Umbilical cord (tissue), 2 donors: ENCODE data around the gene POTEG. TPM values are rescaled to one million over a fixed set of nuclear protein-coding genes. Genes with fewer than 3 reads are reported as not detected.
"Not testable (repeated sequence)": the region's sequence is repeated elsewhere in the genome, so short reads cannot be mapped to it uniquely, and the experiment has no call there.

Source experiments
- DNase-seq: peaks from one replicate; pipeline ENCODE4 v3.0.0-alpha.2; 2015; ENCODE audit warnings: low spot score
- total RNA-seq: library from RNA; depleted of rRNA; stranded (reverse); fragments of >200 nt; gene quantifications from one replicate; pipeline ENCODE4 v1.2.3, GENCODE V29; 2014; ENCODE audit warnings: low replicate concordance; ENCODE audit not compliant: insufficient read depth

The POTEG gene
- total RNA-seq, 1 donor from 2014 or later = 1.2 TPM

- DNase-seq = not testable (repeated sequence)
Observed at GRCh38 chr14:19374451-19374903, 59.7 kb downstream of the POTEG start.

GRCh38 chr14:19372813-19373500 is 61.2 kb downstream of the POTEG start:
- not testable (repeated sequence) for DNase-seq

GRCh38 chr14:19371767-19372166 is 62.4 kb downstream of the POTEG start:
- DNase-seq = not testable (repeated sequence)

GRCh38 chr14:19362803-19363202 is 71.3 kb downstream of the POTEG start:
- DNase-seq = not testable (repeated sequence)

- not testable (repeated sequence) for DNase-seq
Observed at GRCh38 chr14:19362323-19362722, 71.8 kb downstream of the POTEG start.

- not testable (repeated sequence) for DNase-seq
Observed at GRCh38 chr14:19361636-19362253, 72.4 kb downstream of the POTEG start.

DNA sequence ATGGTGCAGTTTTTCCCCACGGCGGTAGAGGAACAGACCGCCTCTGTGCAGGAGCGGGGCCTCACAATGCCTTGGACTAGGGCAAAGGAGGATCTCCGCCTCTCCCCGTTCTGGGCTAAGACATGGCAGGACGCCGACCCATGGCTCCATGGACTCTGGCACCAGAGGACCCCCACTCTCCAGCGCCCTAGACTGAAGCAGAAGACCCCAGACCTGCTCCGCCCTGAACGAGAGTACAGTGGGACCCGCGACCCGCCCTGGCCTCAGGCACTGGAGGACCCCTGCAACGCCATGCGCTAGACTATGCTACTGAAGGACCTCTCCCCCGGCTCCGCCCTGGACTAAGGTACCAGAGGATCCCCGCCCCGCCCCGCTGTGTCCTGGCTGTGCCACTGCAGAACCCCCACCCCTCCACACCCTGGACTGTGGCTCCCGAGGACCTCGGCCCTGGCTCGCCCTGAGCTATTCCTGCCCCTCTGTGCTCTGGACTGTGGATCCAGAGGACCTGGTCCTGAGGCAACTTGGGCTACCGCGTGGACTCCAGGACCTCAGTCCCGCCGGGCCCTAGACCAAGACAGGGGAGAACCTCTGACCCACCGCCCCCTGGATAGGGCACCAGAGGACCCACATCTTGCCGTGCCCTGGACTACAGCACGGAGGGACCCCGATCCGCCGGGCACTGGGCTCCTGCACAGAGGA is 73.1 kb downstream of the POTEG start:
- not testable (repeated sequence) for DNase-seq
